GM12878 (cell line): ENCODE data around the gene UST. TPM values are rescaled to one million over a fixed set of nuclear protein-coding genes. Genes with fewer than 3 reads are reported as not detected.

Experiments
- GABPA ChIP-seq: IDR thresholded peaks from 2 replicates; pipeline ENCODE4 v1.6.1; 2014; ENCODE audit warnings: antibody characterized with exemption, low read depth, mild to moderate bottlenecking, inconsistent platforms
- IRF4 ChIP-seq: IDR thresholded peaks from 2 replicates; pipeline ENCODE4 v1.6.1; 2011; ENCODE audit warnings: low read depth, low read length
- MTA3 ChIP-seq: IDR thresholded peaks from 2 replicates; pipeline ENCODE4 v1.6.1; 2012; ENCODE audit warnings: low read length, inconsistent platforms, borderline replicate concordance
- NFYA ChIP-seq: IDR thresholded peaks from 2 replicates; pipeline ENCODE4 v1.6.1; 2011; ENCODE audit warnings: low read depth, mild to moderate bottlenecking, low read length, improper control_type of control experiment, borderline replicate concordance
- NR2F1 ChIP-seq: fragments of 450-650 bp; conservative IDR thresholded peaks from 2 replicates; pipeline ENCODE4 v1.6.1; 2017; ENCODE audit warnings: mild to moderate bottlenecking
- SKIL ChIP-seq: fragments of 450-650 bp; IDR thresholded peaks from 2 replicates; pipeline ENCODE4 v1.6.1; 2017; ENCODE audit warnings: mild to moderate bottlenecking, low read depth, inconsistent platforms; ENCODE audit not compliant: poor library complexity, severe bottlenecking
- ZBTB33 ChIP-seq: fragments of 450-650 bp; IDR thresholded peaks from 2 replicates; pipeline ENCODE4 v1.6.1; 2017; ENCODE audit warnings: mild to moderate bottlenecking
- ZBTB40 ChIP-seq: fragments of 450-650 bp; IDR thresholded peaks from 2 replicates; pipeline ENCODE4 v1.6.1; 2016; ENCODE audit warnings: mild to moderate bottlenecking, moderate library complexity, borderline replicate concordance
- ZNF687 ChIP-seq: fragments of 450-650 bp; IDR thresholded peaks from 2 replicates; pipeline ENCODE4 v1.6.1; 2017; ENCODE audit warnings: mild to moderate bottlenecking, moderate library complexity
- polyA plus RNA-seq, 11 experiments: library from polyadenylated mRNA; depleted of rRNA in 4 of 11; unstranded in 6 of 11; stranded (reverse) in 5 of 11; fragments of >200 nt; fragmentation: Nextera tagmentation in 4 of 11; fragmentation: Illumina TruSeq in 1 of 11; extraction: Ambion mirVana in 4 of 11; extraction: Trizol in 1 of 11; gene quantifications; 1 replicate in 1 of 11; 2 replicates in 10 of 11; pipeline versions ENCODE4 v1.2.1 to v1.2.3, GENCODE V29; 2011 to 2016; ENCODE audit warnings: inconsistent platforms in 2 of 11, missing spikeins in 2 of 11, low read depth in 1 of 11
- total RNA-seq, 4 experiments: library from RNA; depleted of rRNA in 3 of 4; stranded (reverse); fragments of >200 nt in 3 of 4; fragmentation: Illumina TruSeq in 1 of 4; extraction: Trizol in 1 of 4; gene quantifications; 2 replicates each; pipeline versions ENCODE4 v1.2.1 to v1.2.3, GENCODE V29; 2013 to 2021

Gene UST
- total and polyA plus RNA-seq, 10 of the 15 experiments (the other 5 are each of a cell fraction or from before 2014, with no cell fraction given), result 0.74 to 43.3 (median 2.2) TPM

GRCh38 chr6:149062653-149063348, 316.0 kb downstream of the UST start (continued):
- no peak for TF ChIP-seq MTA3
- TF ChIP-seq SKIL, result peak; percentile 22
- peak; percentile 35; the same call in 1 of the 2 replicates for TF ChIP-seq ZBTB40
- TF ChIP-seq ZNF687, result peak; percentile 53
- TF ChIP-seq NR2F1, result peak; percentile 68
- no peak for TF ChIP-seq GABPA
- TF ChIP-seq NFYA, result no peak
- no peak for TF ChIP-seq ZBTB33
- TF ChIP-seq IRF4, result no peak
